HFF-Myc (cell line): ENCODE data around the gene CHRNB2.

ENCODE experiments used
- DNase-seq: peaks from one replicate; pipeline ENCODE4 v3.0.0-alpha.2; 2011; ENCODE audit warnings: low read depth; ENCODE audit errors: extremely low read depth
- H3K4me3 ChIP-seq: replicated peaks from 2 replicates; pipeline ENCODE4 v1.5.1; 2011; ENCODE audit warnings: low read depth, mild to moderate bottlenecking, control low read depth, low read length
- CTCF ChIP-seq: IDR thresholded peaks from 2 replicates; pipeline ENCODE4 v1.5.1; 2012; ENCODE audit warnings: mild to moderate bottlenecking, low read depth, low read length, control low read depth; ENCODE audit errors: missing control alignments

The CHRNB2 gene

GRCh38 chr1:154616659-154617345, 49.2 kb downstream of the CHRNB2 start:
- DNase-seq, result no peak
- no peak overlapping the region for H3K4me3 ChIP-seq
- TF ChIP-seq CTCF, result no peak

- no peak overlapping the region for H3K4me3 ChIP-seq
- no peak for DNase-seq
- no peak for TF ChIP-seq CTCF
Observed at GRCh38 chr1:154619181-154619948, 51.8 kb downstream of the CHRNB2 start.

GRCh38 chr1:154620751-154621150, 53.2 kb downstream of the CHRNB2 start:
- TF ChIP-seq CTCF, result no peak
- H3K4me3 ChIP-seq, result no peak overlapping the region
- no peak for DNase-seq

- TF ChIP-seq CTCF, result no peak
- H3K4me3 ChIP-seq, result no peak overlapping the region
- DNase-seq, result no peak
Observed at GRCh38 chr1:154621875-154622274, 54.3 kb downstream of the CHRNB2 start.

- H3K4me3 ChIP-seq, result no peak overlapping the region
- no peak for TF ChIP-seq CTCF
- DNase-seq, result no peak
Observed at GRCh38 chr1:154622503-154623039, 55.0 kb downstream of the CHRNB2 start.

- no peak for DNase-seq
- no peak overlapping the region for H3K4me3 ChIP-seq
- no peak for TF ChIP-seq CTCF
Observed at GRCh38 chr1:154623358-154623757, 55.8 kb downstream of the CHRNB2 start.
